GM19468 (cell line): ENCODE measurements around the gene LARP1B.
"Not testable (repeated sequence)": the region's sequence is repeated elsewhere in the genome, so short reads cannot be mapped to it uniquely, and the experiment has no call there.

ENCODE experiments used
- ATAC-seq: cut with Tn5 transposase; IDR thresholded peaks from one replicate; pipeline ENCODE4 v1.9.1; 2021; ENCODE audit warnings: mild to moderate bottlenecking, moderate library complexity, moderate number of reproducible peaks; ENCODE audit not compliant: unreplicated experiment; ENCODE audit errors: extremely low read depth

The LARP1B gene

DNA sequence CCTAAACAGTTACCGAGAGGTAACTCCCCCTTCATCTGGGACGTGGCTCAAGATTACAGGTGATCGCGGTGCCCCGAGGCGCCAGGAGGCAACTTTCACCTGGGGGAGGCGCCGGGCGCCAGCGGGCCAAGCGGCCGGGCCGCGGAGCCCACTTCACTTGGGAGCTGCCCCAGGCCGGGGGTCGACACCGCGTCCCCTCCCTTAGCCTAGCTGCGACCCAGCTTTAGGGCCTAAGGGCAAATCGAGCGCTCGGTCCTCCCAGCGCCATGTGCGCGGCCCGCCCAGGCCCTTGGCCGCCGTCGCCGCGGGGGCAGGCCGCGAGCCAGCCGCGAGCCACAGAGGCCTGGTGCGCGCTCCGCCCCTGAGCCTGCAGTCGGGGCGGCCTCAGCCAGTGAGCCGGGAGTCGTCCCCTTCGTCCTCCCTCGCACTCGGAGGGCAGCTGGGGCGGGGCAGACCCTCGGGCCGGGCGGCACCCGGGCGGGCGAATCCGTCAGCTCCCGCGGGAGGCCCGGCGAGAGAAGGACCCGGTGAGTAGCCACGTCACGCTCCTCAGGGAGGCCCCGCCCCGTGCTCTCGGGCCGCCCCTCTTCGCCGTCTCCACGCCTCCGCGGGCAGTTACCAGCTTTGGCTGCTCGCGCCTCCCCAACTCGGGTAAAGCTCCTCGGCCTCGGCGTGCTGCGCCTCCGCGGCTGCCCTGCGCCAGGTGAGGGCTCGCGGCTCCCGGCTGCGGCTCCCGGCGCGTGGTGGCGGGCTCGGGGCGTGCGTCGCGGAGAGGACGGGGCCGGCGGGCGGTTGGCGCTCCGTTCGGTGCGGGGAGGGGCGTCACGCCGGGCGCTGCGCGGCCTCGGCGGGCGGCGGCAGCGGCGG lies at the start of gene LARP1B:
Gene LARP1B (plus strand): TSS at position 614 of the 867 bp plus-strand sequence. CDS start 13,640 bp downstream, outside the sequence.
- peak; percentile 94 for ATAC-seq

- no peak for ATAC-seq
Measured at GRCh38 chr4:128025319-128025718, 35.8 kb upstream of the LARP1B start.

- ATAC-seq: no peak
Measured at GRCh38 chr4:128029907-128030306, 31.2 kb upstream of the LARP1B start.

- ATAC-seq: no peak
Measured at GRCh38 chr4:128031756-128032384, 29.2 kb upstream of the LARP1B start.

GRCh38 chr4:128039568-128039967 lies 21.5 kb upstream of the LARP1B start:
- no peak for ATAC-seq

GRCh38 chr4:128047019-128047418 lies 14.1 kb upstream of the LARP1B start:
- not testable (repeated sequence) for ATAC-seq

- ATAC-seq: not testable (repeated sequence)
Measured at GRCh38 chr4:128047514-128047913, 13.6 kb upstream of the LARP1B start.

DNA sequence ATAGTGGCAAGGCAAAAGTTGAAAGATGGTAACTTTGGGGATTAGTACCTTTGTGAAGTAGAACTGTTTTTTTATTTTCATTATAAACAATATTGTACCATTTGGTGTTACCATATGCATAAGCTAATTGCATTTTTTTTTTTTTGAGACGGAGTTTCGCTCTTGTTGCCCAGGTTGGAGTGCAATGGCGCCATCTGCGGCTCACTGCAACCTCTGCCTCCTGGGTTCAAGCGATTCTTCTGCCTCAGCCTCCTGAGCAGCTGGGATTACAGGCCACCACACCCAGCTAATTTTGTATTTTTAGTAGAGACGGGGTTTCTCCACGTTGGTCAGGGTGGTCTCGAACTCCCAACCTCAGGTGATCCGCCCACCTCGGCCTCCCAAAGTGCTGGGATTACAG lies 9.9 kb upstream of the LARP1B start:
- not testable (repeated sequence) for ATAC-seq

- ATAC-seq: not testable (repeated sequence)
Measured at GRCh38 chr4:128054907-128055306, 6.2 kb upstream of the LARP1B start.

GRCh38 chr4:128055441-128056206 lies 5.5 kb upstream of the LARP1B start:
- not testable (repeated sequence) for ATAC-seq

GRCh38 chr4:128056396-128056795 lies 4.7 kb upstream of the LARP1B start:
- no peak for ATAC-seq

DNA sequence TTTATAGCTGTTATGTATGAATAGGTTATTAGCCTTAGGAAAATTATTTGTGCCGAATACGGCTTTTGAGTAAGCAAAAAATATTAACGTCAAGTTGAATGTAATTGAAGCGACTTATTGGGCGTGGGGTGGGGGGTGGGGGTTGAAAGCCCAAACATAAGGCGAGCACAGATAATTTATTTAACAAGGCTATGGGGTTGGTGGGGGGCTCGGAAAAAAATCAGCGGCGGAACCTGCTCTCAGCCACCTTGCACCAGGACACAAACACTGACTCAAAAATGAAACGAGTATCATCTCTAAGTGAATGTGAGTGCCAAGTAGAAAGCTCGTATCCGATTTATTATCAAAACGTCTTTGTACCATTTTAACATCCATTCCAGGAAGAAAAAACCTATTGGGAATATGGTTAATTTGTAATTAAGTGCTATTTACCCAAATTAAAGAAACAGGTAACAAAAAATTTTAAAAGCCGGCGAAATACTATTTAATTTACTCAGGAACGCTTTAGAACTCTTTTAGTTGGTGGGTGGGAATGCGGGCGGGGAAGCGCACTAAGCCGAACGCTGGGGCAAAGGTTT lies 902 bp upstream of the LARP1B start:
- ATAC-seq: no peak

- ATAC-seq: peak; percentile 2
Measured at GRCh38 chr4:128061566-128062536, 739 bp downstream of the LARP1B start.

GRCh38 chr4:128066453-128066820 lies 5.3 kb downstream of the LARP1B start:
- not testable (repeated sequence) for ATAC-seq

DNA sequence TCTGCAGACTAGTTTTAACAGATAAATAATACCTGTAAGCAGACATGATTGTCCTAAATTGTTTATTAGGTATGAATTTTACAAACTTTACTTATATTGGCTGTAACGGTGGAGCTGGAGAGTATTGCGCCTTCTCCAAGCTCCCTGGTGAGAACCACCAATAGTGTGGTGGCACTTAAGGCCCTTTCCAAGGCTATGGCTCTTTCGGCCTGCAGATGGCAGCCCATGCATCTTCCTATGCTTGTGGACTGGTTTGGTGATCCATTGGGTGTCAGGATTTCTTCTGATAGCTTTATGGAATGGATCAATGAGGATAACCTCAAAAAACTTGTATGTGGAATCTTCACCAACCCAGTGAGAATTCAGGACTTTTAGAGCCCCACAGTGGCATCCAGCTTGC lies 7.8 kb downstream of the LARP1B start:
- no peak for ATAC-seq

GRCh38 chr4:128076464-128076863 lies 15.4 kb downstream of the LARP1B start:
- ATAC-seq: no peak

DNA sequence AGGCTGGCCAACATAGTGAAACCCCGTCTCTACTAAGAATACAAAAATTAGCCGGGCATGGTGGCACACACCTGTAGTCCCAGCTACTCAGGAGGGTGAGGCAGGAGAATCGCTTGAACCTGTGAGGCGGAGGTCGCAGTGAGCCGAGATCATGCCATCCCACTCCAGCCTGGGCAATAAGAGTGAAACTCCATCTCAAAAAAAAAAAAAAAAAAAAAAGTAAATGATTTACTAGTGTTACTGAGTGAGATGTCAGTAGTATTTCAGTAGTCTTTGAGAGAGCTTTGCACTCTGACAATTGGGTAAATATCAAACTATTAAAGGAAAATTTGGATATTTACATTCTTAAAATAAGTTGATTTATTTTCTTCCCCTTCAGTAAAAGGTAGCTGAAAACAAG lies 34.2 kb downstream of the LARP1B start:
- ATAC-seq: not testable (repeated sequence)

GRCh38 chr4:128107766-128108165 lies 46.7 kb downstream of the LARP1B start:
- ATAC-seq: no peak

DNA sequence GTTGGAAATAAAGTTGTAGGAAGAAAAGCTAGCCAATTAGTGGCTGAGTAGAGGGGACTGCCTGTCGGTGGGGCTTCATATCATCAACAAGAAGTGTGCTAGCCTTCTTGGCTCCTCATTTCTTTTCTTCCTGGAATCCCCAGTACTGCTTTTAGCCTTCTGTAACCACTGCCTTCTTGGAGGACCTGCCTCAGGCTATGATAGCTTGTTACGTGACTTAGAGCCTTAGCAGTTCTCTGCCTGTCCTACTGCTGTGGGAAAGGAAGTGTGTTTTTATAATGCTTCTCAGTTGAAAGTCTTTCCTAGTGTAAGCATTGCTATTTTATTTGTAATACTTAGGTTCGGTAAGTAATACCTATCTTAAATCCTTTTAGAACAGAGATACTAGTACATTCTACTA lies 61.9 kb downstream of the LARP1B start:
- no peak for ATAC-seq
